Thoracic aorta (tissue), 2 donors: ENCODE results near the gene PLA2G4E. TPM values are rescaled to one million over a fixed set of nuclear protein-coding genes. Genes with fewer than 3 reads are reported as not detected.

Experiments
- ATAC-seq: fragments of 150-250 bp; one replicate; pipeline ENCODE4 v1.8.0; 2017; ENCODE audit warnings: low read depth; ENCODE audit not compliant: insufficient number of reproducible peaks, low FRiP score
- DNase-seq: peaks from one replicate; pipeline ENCODE4 v3.0.0-alpha.2; 2020; ENCODE audit warnings: low spot score
- H3K27ac ChIP-seq, 2 donors: fragments of 200-600 bp; sonication (generic); 1 replicate in 1 of 2; 2 replicates in 1 of 2; pipeline ENCODE4 v1.5.1; 2016; ENCODE audit warnings: mild to moderate bottlenecking in 2 of 2, moderate library complexity in 2 of 2
- H3K27me3 ChIP-seq: fragments of 200-600 bp; sonication (generic); replicated peaks from 2 replicates; pipeline ENCODE4 v1.6.0; 2016; ENCODE audit warnings: mild to moderate bottlenecking; ENCODE audit not compliant: insufficient read depth
- H3K36me3 ChIP-seq: fragments of 200-600 bp; sonication (generic); one replicate; pipeline ENCODE4 v1.5.1; 2016
- H3K4me1 ChIP-seq, 2 donors: fragments of 200-600 bp; sonication (generic); 1 replicate in 1 of 2; 2 replicates in 1 of 2; pipeline versions ENCODE4 v1.5.1 to v1.6.0; 2016; ENCODE audit warnings: low read depth in 2 of 2, mild to moderate bottlenecking in 1 of 2; ENCODE audit not compliant: control insufficient read depth in 1 of 2
- H3K4me3 ChIP-seq: fragments of 200-600 bp; sonication (generic); 2 replicates; pipeline ENCODE4 v1.5.1; 2016; ENCODE audit warnings: mild to moderate bottlenecking
- H3K9me3 ChIP-seq: fragments of 200-600 bp; sonication (generic); 2 replicates; pipeline ENCODE4 v1.5.1; 2016
- total RNA-seq, 2 donors: library from RNA; depleted of rRNA; stranded (reverse); fragments of >200 nt; gene quantifications; one replicate each; pipeline versions ENCODE4 v1.1.0 to v1.2.3, GENCODE V29; 2016
- TF ChIP-seq, protein P1 (sequence below): fragments of 200-600 bp; sonication (generic); IDR thresholded peaks from one replicate; pipeline ENCODE4 v1.5.1; 2019; ENCODE audit warnings: antibody characterized with exemption

The PLA2G4E gene
- total RNA-seq, 2 donors from 2014 or later, result not detected

DNA sequence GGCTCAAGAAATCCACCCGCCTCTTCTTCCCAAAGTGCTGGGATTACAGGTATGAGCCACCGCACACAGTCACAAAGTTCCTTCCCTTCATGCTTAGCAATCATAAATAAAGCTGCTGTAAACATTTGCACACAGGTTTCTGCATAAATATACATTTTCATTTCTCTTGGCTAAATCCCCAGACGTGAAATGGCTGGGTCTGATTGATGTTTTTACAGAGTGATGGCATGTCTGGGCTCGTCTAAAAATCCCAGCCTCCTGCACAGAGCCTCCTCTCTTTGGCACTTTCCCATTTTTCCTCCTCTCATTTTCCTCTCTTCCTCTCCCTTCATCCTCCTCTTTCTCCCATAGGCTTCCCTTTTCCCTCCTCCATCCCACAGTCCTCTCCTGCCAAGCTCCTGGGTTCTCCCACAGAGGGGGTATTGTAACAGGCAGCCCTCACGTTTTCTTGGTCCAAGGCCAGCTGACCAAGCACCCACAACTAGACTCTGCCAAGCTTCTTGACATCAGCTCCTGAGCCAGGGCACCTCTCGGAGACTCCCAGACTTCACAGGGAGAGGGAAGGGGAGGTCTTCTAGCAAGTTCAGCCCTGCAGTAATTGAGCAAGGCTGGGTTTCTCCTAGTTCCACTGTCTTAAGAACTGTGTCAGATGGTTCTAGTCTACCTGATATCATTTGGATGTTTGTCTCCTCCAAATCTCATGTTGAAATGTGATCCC lies 10.5 kb upstream of the PLA2G4E start:
- no peaks in the 10 kb centered on the region for H3K36me3 ChIP-seq
- TF ChIP-seq, protein P1, sequence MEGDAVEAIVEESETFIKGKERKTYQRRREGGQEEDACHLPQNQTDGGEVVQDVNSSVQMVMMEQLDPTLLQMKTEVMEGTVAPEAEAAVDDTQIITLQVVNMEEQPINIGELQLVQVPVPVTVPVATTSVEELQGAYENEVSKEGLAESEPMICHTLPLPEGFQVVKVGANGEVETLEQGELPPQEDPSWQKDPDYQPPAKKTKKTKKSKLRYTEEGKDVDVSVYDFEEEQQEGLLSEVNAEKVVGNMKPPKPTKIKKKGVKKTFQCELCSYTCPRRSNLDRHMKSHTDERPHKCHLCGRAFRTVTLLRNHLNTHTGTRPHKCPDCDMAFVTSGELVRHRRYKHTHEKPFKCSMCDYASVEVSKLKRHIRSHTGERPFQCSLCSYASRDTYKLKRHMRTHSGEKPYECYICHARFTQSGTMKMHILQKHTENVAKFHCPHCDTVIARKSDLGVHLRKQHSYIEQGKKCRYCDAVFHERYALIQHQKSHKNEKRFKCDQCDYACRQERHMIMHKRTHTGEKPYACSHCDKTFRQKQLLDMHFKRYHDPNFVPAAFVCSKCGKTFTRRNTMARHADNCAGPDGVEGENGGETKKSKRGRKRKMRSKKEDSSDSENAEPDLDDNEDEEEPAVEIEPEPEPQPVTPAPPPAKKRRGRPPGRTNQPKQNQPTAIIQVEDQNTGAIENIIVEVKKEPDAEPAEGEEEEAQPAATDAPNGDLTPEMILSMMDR, result no peak
- H3K9me3 ChIP-seq, result no peaks in the 10 kb centered on the region
- DNase-seq (no peak), ATAC-seq (no peak)
- H3K4me1 ChIP-seq, result no peaks in the 10 kb centered on the region
- H3K27me3 ChIP-seq, result no peaks in the 10 kb centered on the region
- no peak overlapping the region for H3K4me3 ChIP-seq
- H3K27ac ChIP-seq, result no peak overlapping the region

DNA sequence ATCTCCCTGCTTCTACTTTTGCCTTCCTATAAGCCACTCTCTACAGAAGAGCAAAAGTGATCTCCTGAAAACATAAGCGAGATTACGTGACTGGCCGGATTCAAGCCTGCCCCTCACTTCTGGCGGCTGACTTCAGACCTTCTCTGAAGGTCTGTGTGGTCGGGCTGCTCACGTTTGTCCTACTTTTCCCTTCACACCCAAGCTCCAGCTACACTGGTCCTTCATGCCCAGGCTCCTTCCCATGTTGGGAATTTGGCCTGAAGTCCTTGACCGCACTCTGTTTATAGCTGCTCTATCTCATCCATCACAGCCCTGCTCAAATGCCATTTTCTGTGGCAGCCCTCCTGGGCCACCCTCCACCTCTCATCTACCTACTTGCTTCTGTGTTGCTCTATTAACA lies 6.7 kb upstream of the PLA2G4E start:
- Histone ChIP-seq H3K9me3 (no peaks in the 10 kb centered on the region), H3K4me1 (no peaks in the 10 kb centered on the region), H3K4me3 (no peak overlapping the region), H3K36me3 (no peaks in the 10 kb centered on the region), H3K27me3 (no peaks in the 10 kb centered on the region), H3K27ac (no peak overlapping the region)
- DNase-seq (no peak), ATAC-seq (no peak)
- TF ChIP-seq, protein P1, result no peak

DNA sequence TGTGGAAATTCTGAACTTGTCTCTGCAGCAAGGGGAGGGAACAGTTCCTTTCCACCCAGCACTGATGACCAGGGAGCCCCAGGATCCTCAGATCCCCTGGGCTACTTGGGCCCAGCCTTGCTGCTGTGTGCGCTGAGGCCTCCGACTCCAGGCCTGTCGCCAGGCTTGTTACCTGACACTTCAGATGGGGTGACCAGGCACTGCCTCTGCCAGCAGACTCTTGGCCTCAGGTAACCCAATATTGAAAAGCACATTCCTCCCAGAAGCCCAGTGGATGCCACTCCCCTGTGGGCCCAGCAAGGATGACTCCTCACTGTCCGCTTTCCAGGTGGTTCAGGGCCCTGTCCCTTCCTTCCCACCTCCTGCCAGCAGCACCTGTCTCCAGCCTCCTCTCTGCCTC lies 3.5 kb upstream of the PLA2G4E start:
- DNase-seq, result no peak
- no peaks in the 10 kb centered on the region for H3K27me3 ChIP-seq
- H3K9me3 ChIP-seq, result no peaks in the 10 kb centered on the region
- TF ChIP-seq, protein P1, result no peak
- H3K4me3 ChIP-seq, result no peak overlapping the region
- H3K4me1 ChIP-seq, result no peaks in the 10 kb centered on the region
- H3K27ac ChIP-seq, result no peak overlapping the region
- H3K36me3 ChIP-seq, result no peaks in the 10 kb centered on the region
- no peak for ATAC-seq

DNA sequence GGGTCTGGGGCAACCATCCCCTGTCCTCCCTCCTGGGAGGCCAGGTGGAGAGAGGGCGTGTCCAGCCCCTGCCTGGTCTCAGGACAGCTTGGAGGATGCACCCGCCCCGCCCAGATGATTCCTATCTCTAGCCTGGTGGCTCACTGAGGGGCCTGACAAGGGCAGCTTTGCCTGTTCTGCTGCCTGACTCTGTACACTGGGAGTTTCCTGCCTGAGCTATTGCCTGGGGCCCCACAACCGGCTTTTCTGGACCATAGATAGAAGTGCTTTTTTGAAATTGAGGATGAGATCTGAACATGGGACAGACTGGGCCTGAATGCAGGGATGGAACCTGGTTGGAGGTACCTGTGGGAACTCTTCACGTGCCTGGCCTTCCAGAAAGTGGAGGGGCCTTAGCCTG lies 751 bp upstream of the PLA2G4E start:
- H3K4me3 ChIP-seq, result no peak overlapping the region

More for the DNA sequence above, 751 bp upstream of the PLA2G4E start:
- Histone ChIP-seq H3K9me3 (no peaks in the 10 kb centered on the region), H3K4me1 (peaks cover 0 to 10% of the 10 kb centered on the region in 2 donors), H3K36me3 (no peaks in the 10 kb centered on the region), H3K27ac (no peak overlapping the region), H3K27me3 (no peaks in the 10 kb centered on the region)
- no peak for ATAC-seq
- DNase-seq, result no peak
- TF ChIP-seq, protein P1, result no peak
